Astrocyte (in vitro differentiated cells and primary cell): ENCODE results near the gene ALKBH4. TPM values are rescaled to one million over a fixed set of nuclear protein-coding genes. Genes with fewer than 3 reads are reported as not detected.
"Not testable (repeated sequence)": the region's sequence is repeated elsewhere in the genome, so short reads cannot be mapped to it uniquely, and the experiment has no call there.

ENCODE experiments used
- DNase-seq: peaks from one replicate; pipeline ENCODE4 v3.0.0-alpha.2; 2010; ENCODE audit warnings: low read depth
- FAIRE-seq: peaks from 2 replicates; lab custom pipeline; 2011; peaks lifted over from hg19 to GRCh38; lab: Jason Lieb, UNC
- H2AFZ ChIP-seq: 2 replicates; pipeline ENCODE4 v1.6.0; 2012; ENCODE audit warnings: low read depth, low read length, inconsistent platforms
- H3K27ac ChIP-seq: 2 replicates; pipeline ENCODE4 v1.5.1; 2011; ENCODE audit warnings: low read depth, low read length, inconsistent platforms
- H3K27me3 ChIP-seq: 2 replicates; pipeline ENCODE4 v1.6.0; 2011; ENCODE audit warnings: low read length, inconsistent platforms; ENCODE audit not compliant: insufficient read depth
- H3K36me3 ChIP-seq: 2 replicates; pipeline ENCODE4 v1.5.1; 2011; ENCODE audit warnings: low read length, inconsistent platforms; ENCODE audit not compliant: insufficient read depth
- H3K4me1 ChIP-seq: 2 replicates; pipeline ENCODE4 v1.5.1; 2011; ENCODE audit warnings: low read length, inconsistent platforms; ENCODE audit not compliant: insufficient read depth
- H3K4me2 ChIP-seq: 2 replicates; pipeline ENCODE4 v1.6.0; 2012; ENCODE audit warnings: low read length, inconsistent platforms
- H3K4me3 ChIP-seq: 2 replicates; pipeline ENCODE4 v1.5.1; 2011; ENCODE audit warnings: low read depth, mild to moderate bottlenecking, low read length, inconsistent platforms; ENCODE audit not compliant: insufficient read depth
- H3K79me2 ChIP-seq: 2 replicates; pipeline ENCODE4 v1.6.0; 2012; ENCODE audit warnings: mild to moderate bottlenecking, low read length, inconsistent platforms; ENCODE audit not compliant: insufficient read depth
- H3K9ac ChIP-seq: 2 replicates; pipeline ENCODE4 v1.6.0; 2012; ENCODE audit warnings: mild to moderate bottlenecking, low read length, inconsistent platforms
- H3K9me3 ChIP-seq: 2 replicates; pipeline ENCODE4 v1.5.1; 2012; ENCODE audit warnings: low read depth, mild to moderate bottlenecking, low read length, inconsistent platforms; ENCODE audit not compliant: insufficient read depth
- H4K20me1 ChIP-seq: 2 replicates; pipeline ENCODE4 v1.6.0; 2012; ENCODE audit warnings: low read length, inconsistent platforms; ENCODE audit not compliant: insufficient read depth
- H3K27ac Mint-ChIP-seq: one replicate; pipeline ENCODE4 v1.8.0; 2021; ENCODE audit warnings: mild to moderate bottlenecking, mixed read lengths; ENCODE audit not compliant: unreplicated experiment
- H3K27me3 Mint-ChIP-seq: one replicate; pipeline ENCODE4 v1.8.0; 2021; ENCODE audit warnings: low read depth, mixed read lengths; ENCODE audit not compliant: unreplicated experiment
- H3K36me3 Mint-ChIP-seq: one replicate; pipeline ENCODE4 v1.8.0; 2021; ENCODE audit warnings: low read depth, mixed read lengths; ENCODE audit not compliant: unreplicated experiment
- H3K4me1 Mint-ChIP-seq: one replicate; pipeline ENCODE4 v1.8.0; 2021; ENCODE audit warnings: low read depth, mixed read lengths; ENCODE audit not compliant: unreplicated experiment
- H3K4me3 Mint-ChIP-seq: one replicate; pipeline ENCODE4 v1.8.0; 2021; ENCODE audit warnings: mild to moderate bottlenecking, moderate library complexity, mixed read lengths; ENCODE audit not compliant: unreplicated experiment
- H3K9me3 Mint-ChIP-seq: one replicate; pipeline ENCODE4 v1.8.0; 2021; ENCODE audit warnings: mild to moderate bottlenecking, mixed read lengths; ENCODE audit not compliant: unreplicated experiment
- CTCF ChIP-seq: IDR thresholded peaks from 2 replicates; pipeline ENCODE4 v1.5.1; 2011; ENCODE audit warnings: low read depth, mild to moderate bottlenecking, inconsistent platforms, low read length, moderate library complexity; ENCODE audit not compliant: insufficient read depth
- EZH2 ChIP-seq: IDR thresholded peaks from 2 replicates; pipeline ENCODE4 v1.6.1; 2012; ENCODE audit warnings: mild to moderate bottlenecking, low read length, inconsistent platforms; ENCODE audit not compliant: insufficient read depth
- total RNA-seq: library from RNA; stranded (reverse); gene quantifications from 2 replicates; pipeline ENCODE4 v1.2.1, GENCODE V29; 2021

Gene ALKBH4
- total RNA-seq, 1 donor from 2014 or later: 8.7 TPM

- Histone ChIP-seq H3K4me2 (no peak overlapping the region), H3K9ac (no peak overlapping the region), H3K36me3 (peaks cover 30% of the 10 kb centered on the region), H3K4me1 (no peaks in the 10 kb centered on the region), H2AFZ (no peak overlapping the region), H3K79me2 (peaks cover 7% of the 10 kb centered on the region), H3K4me3 (no peak overlapping the region), H4K20me1 (peaks cover 38% of the 10 kb centered on the region), H3K27ac (no peak overlapping the region), H3K27me3 (no peaks in the 10 kb centered on the region), H3K9me3 (no peaks in the 10 kb centered on the region)
- no peak overlapping the region for H3K4me3 Mint-ChIP-seq
- H3K36me3 Mint-ChIP-seq: peaks cover 39% of the 10 kb centered on the region
- peaks cover 2% of the 10 kb centered on the region for H3K9me3 Mint-ChIP-seq
- DNase-seq (no peak), FAIRE-seq (no peak)
- no peak overlapping the region for H3K27ac Mint-ChIP-seq
- no peaks in the 10 kb centered on the region for H3K27me3 Mint-ChIP-seq
- TF ChIP-seq CTCF (no peak), EZH2 (no peak)
- no peaks in the 10 kb centered on the region for H3K4me1 Mint-ChIP-seq
Measured at GRCh38 chr7:102410918-102411317, 53.7 kb downstream of the ALKBH4 start.

DNA sequence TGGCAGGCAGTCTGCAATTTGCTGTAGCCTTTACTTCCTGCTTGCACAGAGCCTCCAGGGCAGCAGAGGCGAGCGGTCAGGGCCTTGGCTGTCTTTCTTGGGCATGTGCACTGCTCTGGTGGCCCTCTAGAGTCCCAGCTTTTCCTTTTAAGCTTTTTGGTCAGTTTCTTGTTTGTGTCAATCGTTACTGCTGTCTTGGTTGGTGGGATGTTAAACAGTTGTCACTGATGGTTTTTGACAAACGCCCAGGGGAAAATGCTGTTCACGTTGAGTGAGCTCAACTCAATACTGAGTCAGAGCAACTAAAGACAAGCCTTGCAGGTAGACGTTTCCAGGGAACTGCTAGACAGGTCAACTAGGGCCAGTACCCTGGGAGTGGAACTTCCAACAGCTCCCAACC is 54.5 kb downstream of the ALKBH4 start:
- TF ChIP-seq CTCF: no peak
- no peak for TF ChIP-seq EZH2
- Histone ChIP-seq H2AFZ (no peak overlapping the region), H4K20me1 (peaks cover 39% of the 10 kb centered on the region), H3K36me3 (peaks cover 38% of the 10 kb centered on the region), H3K27ac (no peak overlapping the region), H3K79me2 (peaks cover 7% of the 10 kb centered on the region), H3K9ac (no peak overlapping the region), H3K4me2 (no peak overlapping the region), H3K9me3 (no peaks in the 10 kb centered on the region), H3K4me3 (no peak overlapping the region), H3K27me3 (no peaks in the 10 kb centered on the region), H3K4me1 (no peaks in the 10 kb centered on the region)
- H3K4me1 Mint-ChIP-seq: no peaks in the 10 kb centered on the region
- no peak overlapping the region for H3K27ac Mint-ChIP-seq
- H3K27me3 Mint-ChIP-seq: no peaks in the 10 kb centered on the region
- no peak overlapping the region for H3K4me3 Mint-ChIP-seq
- H3K9me3 Mint-ChIP-seq: peaks cover 2% of the 10 kb centered on the region
- FAIRE-seq (no peak), DNase-seq (no peak)
- H3K36me3 Mint-ChIP-seq: peaks cover 36% of the 10 kb centered on the region

DNA sequence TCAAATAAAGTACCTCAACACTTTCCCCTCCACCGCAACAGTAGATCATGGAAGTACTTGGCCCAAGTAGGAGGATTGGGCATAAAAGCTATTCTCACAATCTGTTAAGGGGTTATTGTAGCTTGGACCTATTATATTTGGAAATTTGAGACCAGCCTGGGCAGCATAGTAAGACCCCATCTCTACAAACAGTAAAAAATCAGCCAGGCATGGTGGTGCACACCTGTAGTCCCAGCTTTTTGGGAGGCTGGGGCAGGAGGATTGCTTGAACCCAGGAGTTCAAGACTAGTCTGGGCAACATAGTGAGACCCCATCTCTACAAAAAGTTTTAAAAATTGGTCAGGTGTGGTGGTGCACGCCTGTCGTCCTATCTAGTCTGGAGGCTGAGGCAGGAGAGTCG is 55.3 kb downstream of the ALKBH4 start:
- Histone ChIP-seq H3K9me3 (no peaks in the 10 kb centered on the region), H2AFZ (no peak overlapping the region), H3K79me2 (peaks cover 7% of the 10 kb centered on the region), H3K9ac (no peak overlapping the region), H3K4me1 (no peaks in the 10 kb centered on the region), H3K27ac (no peak overlapping the region), H4K20me1 (peaks cover 46% of the 10 kb centered on the region), H3K4me3 (no peak overlapping the region), H3K4me2 (no peak overlapping the region), H3K36me3 (peaks cover 39% of the 10 kb centered on the region), H3K27me3 (no peaks in the 10 kb centered on the region)
- DNase-seq: no peak
- Mint-ChIP-seq H3K9me3 (peaks cover 2% of the 10 kb centered on the region), H3K27ac (no peak overlapping the region), H3K27me3 (no peaks in the 10 kb centered on the region), H3K4me1 (no peaks in the 10 kb centered on the region), H3K36me3 (peaks cover 34% of the 10 kb centered on the region), H3K4me3 (no peak overlapping the region)
- no peak for FAIRE-seq
- TF ChIP-seq CTCF (no peak), EZH2 (no peak)

GRCh38 chr7:102408530-102408929 is 56.1 kb downstream of the ALKBH4 start:
- not testable (repeated sequence) for H3K9me3 Mint-ChIP-seq, H3K9ac ChIP-seq, H3K4me3 ChIP-seq, H3K79me2 ChIP-seq, H3K4me2 ChIP-seq, FAIRE-seq, H3K4me3 Mint-ChIP-seq, H3K9me3 ChIP-seq, H3K27ac ChIP-seq, H3K27me3 Mint-ChIP-seq, DNase-seq, H3K4me1 ChIP-seq, H3K4me1 Mint-ChIP-seq, H2AFZ ChIP-seq, H3K27ac Mint-ChIP-seq, H3K27me3 ChIP-seq
- H3K36me3 ChIP-seq: peaks cover 46% of the 10 kb centered on the region
- H4K20me1 ChIP-seq: peaks cover 54% of the 10 kb centered on the region
- peaks cover 36% of the 10 kb centered on the region for H3K36me3 Mint-ChIP-seq
